IMR-90 (cell line): ENCODE results near the gene WDR1. TPM values are rescaled to one million over a fixed set of nuclear protein-coding genes. Genes with fewer than 3 reads are reported as not detected.

Source experiments
- ATAC-seq: fragments of 200-7000 bp; cut with Tn5 transposase; 2 replicates; pipeline ENCODE4 v1.9.1; 2020; ENCODE audit warnings: low read depth, mild to moderate bottlenecking, moderate library complexity
- BruUV-seq: library from RNA; stranded (reverse); fragments of 400-500 nt; replicated peaks from 2 replicates; lab custom pipeline; 2021; lab: Mats Ljungman, UMichigan
- CTCF ChIA-PET: fragments of 300-600 bp; formaldehyde crosslinking; extraction: SDS; loops from one replicate; lab custom pipeline; 2021; ENCODE audit warnings: antibody characterized with exemption; lab: Yijun Ruan, JAX
- POLR2A ChIA-PET: fragments of 300-600 bp; sonication (Branson Sonifier 250); formaldehyde crosslinking; loops from one replicate; lab custom pipeline; 2022; ENCODE audit warnings: antibody characterized with exemption; ENCODE audit not compliant: unreplicated experiment; lab: Charles Lee
- DNase-seq: peaks from one replicate; pipeline ENCODE4 v3.0.0; 2013
- H2AFZ ChIP-seq: replicated peaks from 2 replicates; pipeline ENCODE3; 2013; ENCODE audit warnings: low read length, mild to moderate bottlenecking; ENCODE audit not compliant: poor library complexity
- H2AK5ac ChIP-seq: 2 replicates; pipeline ENCODE4 v1.6.1; 2013; ENCODE audit warnings: low read depth, low read length, inconsistent platforms
- H2AK9ac ChIP-seq: replicated peaks from 2 replicates; pipeline ENCODE3; 2013; ENCODE audit warnings: mild to moderate bottlenecking, low read depth, low read length, moderate library complexity; ENCODE audit not compliant: poor library complexity
- H2BK120ac ChIP-seq: 2 replicates; pipeline ENCODE4 v1.6.1; 2013; ENCODE audit warnings: low read depth, low read length, inconsistent platforms
- H2BK15ac ChIP-seq: 3 replicates; pipeline ENCODE4 v1.6.1; 2013; ENCODE audit warnings: low read depth, low read length, inconsistent platforms
- H2BK20ac ChIP-seq: 2 replicates; pipeline ENCODE4 v1.6.1; 2013; ENCODE audit warnings: low read depth, mild to moderate bottlenecking, inconsistent platforms, low read length, moderate library complexity
- H2BK5ac ChIP-seq: 2 replicates; pipeline ENCODE4 v1.6.1; 2013; ENCODE audit warnings: mild to moderate bottlenecking, low read depth, low read length, inconsistent platforms; ENCODE audit not compliant: poor library complexity, severe bottlenecking
- H3K14ac ChIP-seq: replicated peaks from 2 replicates; pipeline ENCODE4 v1.6.1; 2013; ENCODE audit warnings: low read depth, low read length, inconsistent platforms
- H3K18ac ChIP-seq: 2 replicates; pipeline ENCODE4 v1.6.1; 2013; ENCODE audit warnings: low read depth, low read length, control low read depth
- H3K23ac ChIP-seq: 2 replicates; pipeline ENCODE4 v1.6.1; 2013; ENCODE audit warnings: low read depth, low read length, inconsistent platforms
- H3K27ac ChIP-seq: 2 replicates; pipeline ENCODE4 v1.5.1; 2013; ENCODE audit warnings: mild to moderate bottlenecking, control low read depth, low read length; ENCODE audit not compliant: insufficient read depth
- H3K27me3 ChIP-seq: 2 replicates; pipeline ENCODE4 v1.6.1; 2013; ENCODE audit warnings: low read length; ENCODE audit not compliant: control insufficient read depth, insufficient read depth
- H3K36me3 ChIP-seq: 2 replicates; pipeline ENCODE4 v1.6.1; 2013; ENCODE audit warnings: low read length, mixed read lengths; ENCODE audit not compliant: control insufficient read depth, insufficient read depth
- H3K4ac ChIP-seq: 2 replicates; pipeline ENCODE4 v1.6.1; 2013; ENCODE audit warnings: low read depth, low read length, inconsistent platforms
- H3K4me1 ChIP-seq: 2 replicates; pipeline ENCODE4 v1.6.1; 2013; ENCODE audit warnings: low read length, mixed read lengths; ENCODE audit not compliant: control insufficient read depth, insufficient read depth
- H3K4me2 ChIP-seq: 2 replicates; pipeline ENCODE4 v1.6.1; 2013; ENCODE audit warnings: low read depth, mild to moderate bottlenecking, control low read depth, low read length, moderate library complexity
- H3K4me3 ChIP-seq: 2 replicates; pipeline ENCODE4 v1.5.1; 2013; ENCODE audit warnings: low read depth, mild to moderate bottlenecking, control low read depth, low read length, moderate library complexity; ENCODE audit not compliant: insufficient read depth
- H3K56ac ChIP-seq: 2 replicates; pipeline ENCODE4 v1.6.1; 2013; ENCODE audit warnings: low read length, inconsistent platforms; ENCODE audit not compliant: insufficient read depth; ENCODE audit errors: extremely low read depth
- H3K79me1 ChIP-seq, 2 experiments: 2 replicates each; pipeline ENCODE4 v1.6.1; 2013; ENCODE audit warnings: low read length in 2 of 2, inconsistent platforms in 1 of 2, low read depth in 1 of 2
- H3K9ac ChIP-seq: 2 replicates; pipeline ENCODE4 v1.6.1; 2013; ENCODE audit warnings: low read depth, low read length, control low read depth
- H3K9me1 ChIP-seq: 2 replicates; pipeline ENCODE4 v1.6.1; 2013; ENCODE audit warnings: low read length, inconsistent platforms; ENCODE audit not compliant: insufficient read depth
- H3K9me3 ChIP-seq: 2 replicates; pipeline ENCODE4 v1.6.1; 2013; ENCODE audit warnings: low read length; ENCODE audit not compliant: control insufficient read depth, insufficient read depth
- H4K20me1 ChIP-seq: 2 replicates; pipeline ENCODE4 v1.6.1; 2013; ENCODE audit warnings: low read length, inconsistent platforms; ENCODE audit not compliant: insufficient read depth
- H4K5ac ChIP-seq: 2 replicates; pipeline ENCODE4 v1.6.1; 2013; ENCODE audit warnings: mild to moderate bottlenecking, low read depth, low read length, control low read depth
- H4K8ac ChIP-seq, 2 experiments: 2 replicates each; pipeline ENCODE4 v1.6.1; 2013; ENCODE audit warnings: low read depth in 2 of 2, low read length in 2 of 2, control low read depth in 1 of 2, inconsistent platforms in 1 of 2
- H4K91ac ChIP-seq: 2 replicates; pipeline ENCODE4 v1.6.1; 2013; ENCODE audit warnings: low read depth, low read length, inconsistent platforms; ENCODE audit not compliant: insufficient read depth
- BHLHE40 ChIP-seq: fragments of 150-350 bp; IDR thresholded peaks from 2 replicates; pipeline ENCODE4 v1.6.1; 2016; ENCODE audit warnings: mild to moderate bottlenecking, low read depth, low read length
- CEBPB ChIP-seq: IDR thresholded peaks from 2 replicates; pipeline ENCODE4 v1.6.1; 2012; ENCODE audit warnings: low read depth, low read length, improper control_type of control experiment
- CHD1 ChIP-seq: IDR thresholded peaks from 2 replicates; pipeline ENCODE4 v1.6.1; 2012; ENCODE audit warnings: low read depth, low read length, improper control_type of control experiment
- FOS ChIP-seq: fragments of 150-350 bp; IDR thresholded peaks from 2 replicates; pipeline ENCODE4 v1.6.1; 2016; ENCODE audit warnings: low read depth, low read length
- MAFK ChIP-seq: IDR thresholded peaks from 2 replicates; pipeline ENCODE4 v1.6.1; 2012; ENCODE audit warnings: low read depth, low read length, improper control_type of control experiment
- MAZ ChIP-seq: IDR thresholded peaks from 2 replicates; pipeline ENCODE4 v1.6.1; 2012; ENCODE audit warnings: low read depth, mild to moderate bottlenecking, low read length, improper control_type of control experiment, moderate library complexity, borderline replicate concordance
- MXI1 ChIP-seq: IDR thresholded peaks from 2 replicates; pipeline ENCODE4 v1.6.1; 2012; ENCODE audit warnings: low read depth, mild to moderate bottlenecking, low read length, moderate library complexity, borderline replicate concordance
- POLR2A ChIP-seq: IDR thresholded peaks from 2 replicates; pipeline ENCODE4 v1.6.1; 2012; ENCODE audit warnings: mild to moderate bottlenecking, low read depth, low read length
- RAD21 ChIP-seq: IDR thresholded peaks from 2 replicates; pipeline ENCODE4 v1.6.1; 2012; ENCODE audit warnings: low read length, improper control_type of control experiment
- RCOR1 ChIP-seq: IDR thresholded peaks from 2 replicates; pipeline ENCODE4 v1.6.1; 2012; ENCODE audit warnings: mild to moderate bottlenecking, low read length, improper control_type of control experiment; ENCODE audit not compliant: insufficient replicate concordance
- RFX5 ChIP-seq: IDR thresholded peaks from 2 replicates; pipeline ENCODE4 v1.8.0; 2012; ENCODE audit warnings: low read depth, mild to moderate bottlenecking, low read length, moderate library complexity
- USF2 ChIP-seq: fragments of 150-350 bp; IDR thresholded peaks from 2 replicates; pipeline ENCODE4 v1.6.1; 2017; ENCODE audit warnings: mild to moderate bottlenecking, antibody characterized with exemption, low read length, low read depth
- WGBS, 2 experiments: methylation state at CpG; one replicate each; pipeline versions ENCODE4 v1.1.5 to v1.1.7; 2013; ENCODE audit warnings: missing lambda C conversion rate in 2 of 2; ENCODE audit not compliant: insufficient read length in 1 of 2; ENCODE audit errors: extremely low coverage in 2 of 2; 5-methylcytosine and 5-hydroxymethylcytosine counted together
- dilution Hi-C: fragments of 300-500 bp; cut with HindIII; formaldehyde crosslinking; loops from one replicate; pipeline ENCODE4 v1.14.3; 2018; ENCODE audit warnings: low sequenced_read_pairs; ENCODE audit not compliant: unreplicated experiment
- in situ Hi-C: fragments of 300-500 bp; cut with MboI; formaldehyde crosslinking; loops from 3 replicates; pipeline ENCODE4 v1.14.3; 2019; ENCODE audit warnings: low sequenced_read_pairs, inconsistent platforms, mixed read lengths
- intact Hi-C: fragments of 100-400 bp; cut with micrococcal nuclease; formaldehyde crosslinking; loops from 2 replicates; pipeline ENCODE4 v1.10.0; 2022
- polyA plus RNA-seq, 3 experiments: library from polyadenylated mRNA; depleted of rRNA; stranded (reverse); fragments of >200 nt; gene quantifications; 2 replicates each; pipeline ENCODE4 v1.2.3, GENCODE V29; 2012; ENCODE audit warnings: low replicate concordance in 1 of 3
- total RNA-seq: library from RNA; depleted of rRNA; stranded (reverse); fragments of >200 nt; gene quantifications from 2 replicates; pipeline ENCODE4 v1.2.3, GENCODE V29; 2012
- TF ChIP-seq, protein P1 (sequence below): fragments of 150-350 bp; IDR thresholded peaks from 2 replicates; pipeline ENCODE4 v1.6.1; 2016; ENCODE audit warnings: low read depth, mild to moderate bottlenecking, low read length, moderate library complexity, borderline replicate concordance
- TF ChIP-seq, protein P2 (sequence below): conservative IDR thresholded peaks from 2 replicates; pipeline ENCODE4 v1.5.1; 2012; ENCODE audit warnings: mild to moderate bottlenecking, low read depth, low read length, improper control_type of control experiment

Gene WDR1
- total and polyA plus RNA-seq, 2 of the 4 experiments (the other 2 are of a cell fraction), result 725 to 992 TPM

GRCh38 chr4:10098780-10099160 is 17.8 kb downstream of the WDR1 start:
- H4K8ac ChIP-seq, result peak overlapping the region in 1 of 2 experiments; percentile 20; a peak in 1 of 4 replicates
- H2BK20ac ChIP-seq, result no peak overlapping the region
- peak overlapping the region; percentile 42 for H3K4ac ChIP-seq
- dilution Hi-C loops, result no loop called here
- POLR2A ChIA-PET, result no interaction called here
- H4K20me1 ChIP-seq, result peaks cover 100% of the 10 kb centered on the region
- peaks cover 61% of the 10 kb centered on the region for H3K4me1 ChIP-seq
- no CpG with 5 or more reads among the region's 12 CpGs for WGBS, 2 experiments
- ATAC-seq (peak; percentile 5; the same call in 1 of the 2 replicates), DNase-seq (peak; percentile 80)
- no TSS peak for BruUV-seq
- no peak overlapping the region for H3K9ac ChIP-seq
- no peak overlapping the region for H3K18ac ChIP-seq
- intact Hi-C loops, result loop anchor here (5.0 kb wide), 1 partner anchor 51 kb away; no protein-coding TSS in a partner anchor
- H3K27ac ChIP-seq, result peak overlapping the region; percentile 57
- H3K4me2 ChIP-seq, result no peak overlapping the region
- peak overlapping the region; percentile 43 for H2AK9ac ChIP-seq
- no peaks in the 10 kb centered on the region for H3K9me3 ChIP-seq
- H3K4me3 ChIP-seq, result no peak overlapping the region
- no peak overlapping the region for H2AFZ ChIP-seq
- in situ Hi-C loops, result loop anchor here (25.0 kb wide), 2 partner anchors 89 to 1661 kb away; partner anchors contain the start of genes ACOX3 and TRMT44
- H3K56ac ChIP-seq, result no peak overlapping the region
- H4K91ac ChIP-seq, result no peak overlapping the region
- no peaks in the 10 kb centered on the region for H3K27me3 ChIP-seq
- no peak for TF ChIP-seq CHD1
- no peak for TF ChIP-seq CEBPB
- TF ChIP-seq, protein P1, sequence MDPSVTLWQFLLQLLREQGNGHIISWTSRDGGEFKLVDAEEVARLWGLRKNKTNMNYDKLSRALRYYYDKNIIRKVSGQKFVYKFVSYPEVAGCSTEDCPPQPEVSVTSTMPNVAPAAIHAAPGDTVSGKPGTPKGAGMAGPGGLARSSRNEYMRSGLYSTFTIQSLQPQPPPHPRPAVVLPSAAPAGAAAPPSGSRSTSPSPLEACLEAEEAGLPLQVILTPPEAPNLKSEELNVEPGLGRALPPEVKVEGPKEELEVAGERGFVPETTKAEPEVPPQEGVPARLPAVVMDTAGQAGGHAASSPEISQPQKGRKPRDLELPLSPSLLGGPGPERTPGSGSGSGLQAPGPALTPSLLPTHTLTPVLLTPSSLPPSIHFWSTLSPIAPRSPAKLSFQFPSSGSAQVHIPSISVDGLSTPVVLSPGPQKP, result no peak
- no peak for TF ChIP-seq RCOR1
- no peak for TF ChIP-seq USF2
- TF ChIP-seq FOS, result 0 out of 2 replicates have a peak, but pooled peaks have one; percentile 29
- TF ChIP-seq MAZ, result peak; percentile 73
- TF ChIP-seq POLR2A, result no peak
- TF ChIP-seq RAD21, result no peak
- peak; percentile 37; the same call in 1 of the 2 replicates for TF ChIP-seq MXI1
- TF ChIP-seq, protein P2, sequence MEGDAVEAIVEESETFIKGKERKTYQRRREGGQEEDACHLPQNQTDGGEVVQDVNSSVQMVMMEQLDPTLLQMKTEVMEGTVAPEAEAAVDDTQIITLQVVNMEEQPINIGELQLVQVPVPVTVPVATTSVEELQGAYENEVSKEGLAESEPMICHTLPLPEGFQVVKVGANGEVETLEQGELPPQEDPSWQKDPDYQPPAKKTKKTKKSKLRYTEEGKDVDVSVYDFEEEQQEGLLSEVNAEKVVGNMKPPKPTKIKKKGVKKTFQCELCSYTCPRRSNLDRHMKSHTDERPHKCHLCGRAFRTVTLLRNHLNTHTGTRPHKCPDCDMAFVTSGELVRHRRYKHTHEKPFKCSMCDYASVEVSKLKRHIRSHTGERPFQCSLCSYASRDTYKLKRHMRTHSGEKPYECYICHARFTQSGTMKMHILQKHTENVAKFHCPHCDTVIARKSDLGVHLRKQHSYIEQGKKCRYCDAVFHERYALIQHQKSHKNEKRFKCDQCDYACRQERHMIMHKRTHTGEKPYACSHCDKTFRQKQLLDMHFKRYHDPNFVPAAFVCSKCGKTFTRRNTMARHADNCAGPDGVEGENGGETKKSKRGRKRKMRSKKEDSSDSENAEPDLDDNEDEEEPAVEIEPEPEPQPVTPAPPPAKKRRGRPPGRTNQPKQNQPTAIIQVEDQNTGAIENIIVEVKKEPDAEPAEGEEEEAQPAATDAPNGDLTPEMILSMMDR, result no peak
- TF ChIP-seq BHLHE40, result no peak
- TF ChIP-seq MAFK, result no peak
- TF ChIP-seq RFX5, result no peak
- H3K36me3 ChIP-seq, result peaks cover 87% of the 10 kb centered on the region
- CTCF ChIA-PET, result no interaction called here
- peaks cover 15 to 81% of the 10 kb centered on the region in 2 experiments for H3K79me1 ChIP-seq
- H3K9me1 ChIP-seq, result peaks cover 58% of the 10 kb centered on the region
- H3K23ac ChIP-seq, result peak overlapping the region; percentile 5; the same call in 1 of the 2 replicates
- no peak overlapping the region for H2BK15ac ChIP-seq
- H2BK120ac ChIP-seq, result 0 out of 2 replicates have a peak overlapping the region, but pooled peaks have one; percentile 8
- H2AK5ac ChIP-seq, result peak overlapping the region; percentile 37; the same call in 1 of the 2 replicates
- H3K14ac ChIP-seq, result no peak overlapping the region
- peak overlapping the region; percentile 55 for H2BK5ac ChIP-seq
- H4K5ac ChIP-seq, result no peak overlapping the region
